ENCODE measurements around the gene RPL29. TPM values are rescaled to one million over a fixed set of nuclear protein-coding genes. Genes with fewer than 3 reads are reported as not detected.
"Not testable (repeated sequence)": the region's sequence is repeated elsewhere in the genome, so short reads cannot be mapped to it uniquely, and the experiment has no call there.

Gene RPL29
- total RNA-seq, 1 donor from 2014 or later, result 1,224 TPM

DNA sequence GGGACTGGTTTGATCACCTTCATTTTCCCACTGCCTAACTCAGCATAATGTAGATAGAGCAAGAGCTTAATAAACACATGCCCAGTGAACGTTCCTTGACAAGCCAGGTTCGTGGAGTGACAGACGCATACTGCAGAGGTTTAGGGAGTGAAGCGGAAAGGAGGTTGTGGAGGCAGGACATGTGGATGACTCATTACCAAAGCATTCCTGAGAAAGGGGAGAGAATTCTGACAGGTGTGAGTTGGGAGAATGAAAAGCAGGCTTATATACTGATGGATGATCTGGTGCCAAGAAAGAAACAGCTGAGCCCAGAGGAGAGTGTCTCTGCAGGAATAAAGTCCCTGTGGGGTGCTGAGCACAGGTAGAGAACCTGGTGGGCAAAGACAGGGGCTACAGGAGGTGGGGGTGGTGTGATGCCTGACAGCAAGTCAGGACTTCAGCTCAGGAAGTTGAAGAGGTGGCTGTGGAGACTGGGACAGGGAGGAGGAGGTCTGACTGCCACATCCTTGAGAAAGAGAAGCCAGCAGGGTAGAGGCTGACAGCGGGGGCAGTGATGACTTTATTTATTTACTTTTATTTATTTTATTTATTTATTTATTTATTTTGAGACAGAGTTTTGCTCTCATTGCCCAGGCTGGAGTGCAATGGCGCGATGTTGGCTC, 2.4 kb upstream of the RPL29 start:
- no peak overlapping the region for H3K27ac ChIP-seq
- H3K27me3 ChIP-seq, result no peaks in the 10 kb centered on the region
- H3K36me3 ChIP-seq, result peaks cover 4 to 17% of the 10 kb centered on the region in 2 donors
- no peaks in the 10 kb centered on the region for H3K9me3 ChIP-seq
- no peak for DNase-seq (ENCODE audit: low spot score in 2 of 2)
- H3K4me3 ChIP-seq, result no peak overlapping the region
- TF ChIP-seq, protein P1, sequence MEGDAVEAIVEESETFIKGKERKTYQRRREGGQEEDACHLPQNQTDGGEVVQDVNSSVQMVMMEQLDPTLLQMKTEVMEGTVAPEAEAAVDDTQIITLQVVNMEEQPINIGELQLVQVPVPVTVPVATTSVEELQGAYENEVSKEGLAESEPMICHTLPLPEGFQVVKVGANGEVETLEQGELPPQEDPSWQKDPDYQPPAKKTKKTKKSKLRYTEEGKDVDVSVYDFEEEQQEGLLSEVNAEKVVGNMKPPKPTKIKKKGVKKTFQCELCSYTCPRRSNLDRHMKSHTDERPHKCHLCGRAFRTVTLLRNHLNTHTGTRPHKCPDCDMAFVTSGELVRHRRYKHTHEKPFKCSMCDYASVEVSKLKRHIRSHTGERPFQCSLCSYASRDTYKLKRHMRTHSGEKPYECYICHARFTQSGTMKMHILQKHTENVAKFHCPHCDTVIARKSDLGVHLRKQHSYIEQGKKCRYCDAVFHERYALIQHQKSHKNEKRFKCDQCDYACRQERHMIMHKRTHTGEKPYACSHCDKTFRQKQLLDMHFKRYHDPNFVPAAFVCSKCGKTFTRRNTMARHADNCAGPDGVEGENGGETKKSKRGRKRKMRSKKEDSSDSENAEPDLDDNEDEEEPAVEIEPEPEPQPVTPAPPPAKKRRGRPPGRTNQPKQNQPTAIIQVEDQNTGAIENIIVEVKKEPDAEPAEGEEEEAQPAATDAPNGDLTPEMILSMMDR (IDR thresholded peaks at IDR 0.05), result no peak
- intact Hi-C loops (cut with DNase I), result no loop called here
- peaks cover 6 to 9% of the 10 kb centered on the region in 2 donors for H3K4me1 ChIP-seq

DNA sequence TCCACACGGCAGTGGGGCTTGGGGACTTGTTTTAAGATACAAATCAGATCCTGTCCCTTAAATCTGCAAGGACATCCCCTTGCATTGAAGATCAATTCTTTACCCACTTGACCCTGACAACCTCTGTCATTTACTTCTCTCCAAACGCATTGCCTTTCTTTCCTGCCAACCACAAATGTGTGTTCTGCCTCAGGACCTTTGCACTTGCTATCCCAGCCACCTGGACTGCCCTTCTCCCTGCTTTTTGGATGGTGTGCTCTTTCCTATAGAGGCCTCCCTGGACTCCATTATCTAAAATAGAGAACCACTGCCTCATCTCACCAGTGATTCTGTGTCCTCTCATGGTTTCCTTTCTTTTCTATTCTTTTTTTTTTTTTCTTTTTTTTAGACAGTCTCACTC, 1.5 kb upstream of the RPL29 start:
- Histone ChIP-seq H3K9me3 (no peaks in the 10 kb centered on the region), H3K4me3 (no peak overlapping the region), H3K27ac (no peak overlapping the region), H3K36me3 (peaks cover 4 to 25% of the 10 kb centered on the region in 2 donors), H3K27me3 (no peaks in the 10 kb centered on the region), H3K4me1 (peaks cover 6 to 9% of the 10 kb centered on the region in 2 donors)
- DNase-seq (ENCODE audit: low spot score in 2 of 2), result no peak
- intact Hi-C loops (cut with DNase I), result no loop called here
- TF ChIP-seq, protein P1 (IDR thresholded peaks at IDR 0.05), result no peak

DNA sequence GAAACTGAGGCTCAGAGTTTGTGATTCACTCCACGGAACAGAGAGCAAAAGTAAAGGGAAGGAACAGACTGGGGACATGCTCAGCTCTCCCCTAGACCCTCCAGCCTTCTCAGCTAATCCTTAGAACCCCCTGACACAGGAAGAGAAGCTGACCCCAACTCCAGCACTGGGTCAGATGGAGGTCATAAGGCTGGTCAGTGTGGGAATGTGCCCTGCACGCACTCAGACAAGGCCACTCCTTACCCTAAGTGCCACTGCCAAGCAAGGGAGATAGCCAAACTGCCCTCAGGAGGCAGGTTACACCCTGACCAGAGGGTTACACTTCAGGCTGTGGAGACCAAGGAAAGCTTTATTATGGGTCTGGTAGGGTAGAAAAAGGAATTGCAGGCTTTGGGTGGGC, 1.2 kb downstream of the RPL29 start:
- Histone ChIP-seq H3K4me1 (peaks cover 10 to 13% of the 10 kb centered on the region in 2 donors), H3K27ac (peak overlapping the region; percentile 85 to 93), H3K9me3 (no peaks in the 10 kb centered on the region), H3K4me3 (peak overlapping the region; percentile 61 to 93), H3K27me3 (no peaks in the 10 kb centered on the region), H3K36me3 (peaks cover 4 to 34% of the 10 kb centered on the region in 2 donors)
- intact Hi-C loops (cut with DNase I), result no loop called here
- DNase-seq (ENCODE audit: low spot score in 2 of 2), result no peak
- TF ChIP-seq, protein P1 (IDR thresholded peaks at IDR 0.05), result no peak

DNA sequence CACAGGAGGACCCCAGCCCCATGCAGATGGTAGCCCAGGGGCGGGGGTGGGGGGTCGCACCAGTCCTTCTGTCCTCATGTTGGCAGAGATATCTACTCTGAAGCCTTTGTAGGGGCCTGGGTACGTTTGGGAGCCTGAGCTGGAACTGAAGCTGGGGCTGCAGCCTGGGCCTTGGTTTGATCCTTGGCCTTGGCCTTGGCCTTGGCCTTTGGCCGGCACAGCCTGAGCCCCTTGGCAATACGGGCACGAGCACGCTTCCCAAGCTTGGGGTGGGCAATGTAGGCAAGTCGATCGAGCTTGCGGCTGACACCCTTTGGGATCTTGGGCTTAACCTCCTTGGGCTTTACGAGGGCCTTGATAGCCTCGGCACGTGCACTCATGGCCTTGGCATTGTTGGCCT, 2.0 kb downstream of the RPL29 start:
- H3K27me3 ChIP-seq; H3K27ac ChIP-seq; H3K4me3 ChIP-seq; H3K9me3 ChIP-seq; DNase-seq (ENCODE audit: low spot score in 2 of 2); intact Hi-C loops (cut with DNase I): not testable (repeated sequence)
- peaks cover 12 to 20% of the 10 kb centered on the region in 2 donors for H3K4me1 ChIP-seq
- peaks cover 4 to 34% of the 10 kb centered on the region in 2 donors for H3K36me3 ChIP-seq

DNA sequence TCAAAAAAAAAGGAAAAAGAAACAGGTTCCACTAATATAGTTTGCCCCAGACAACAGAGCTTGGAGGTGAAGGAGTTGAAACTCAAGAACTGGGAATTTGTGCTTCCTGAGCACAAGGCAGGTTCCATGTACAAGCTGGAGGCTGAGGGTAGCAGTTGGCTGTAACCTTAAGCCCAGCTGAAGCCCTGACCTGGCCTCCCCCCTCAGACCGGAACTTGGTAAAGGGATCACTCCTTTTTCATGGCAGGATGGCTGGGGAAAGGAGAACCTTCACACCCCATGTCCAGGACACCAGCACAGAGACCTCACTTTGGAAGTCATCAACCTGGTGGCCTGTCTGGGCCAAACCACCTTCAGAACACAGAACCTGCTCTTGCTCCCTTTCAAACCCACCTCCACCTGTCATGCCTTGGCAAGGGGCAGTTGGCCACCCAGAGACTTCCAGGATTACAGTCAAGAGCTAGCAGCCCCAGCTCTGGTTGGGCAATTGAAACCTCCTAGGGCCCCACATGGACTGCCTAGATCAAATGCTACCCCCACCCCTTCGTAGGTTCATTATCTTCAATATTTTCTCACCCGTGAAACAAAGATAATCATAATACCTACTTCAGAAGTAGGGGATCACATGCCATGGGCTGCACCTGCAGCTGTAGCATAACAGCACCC, 3.5 kb downstream of the RPL29 start:
- TF ChIP-seq, protein P1 (IDR thresholded peaks at IDR 0.05), result no peak
- DNase-seq (ENCODE audit: low spot score in 2 of 2), result no peak
- intact Hi-C loops (cut with DNase I), result no loop called here
- Histone ChIP-seq H3K36me3 (peaks cover 4 to 34% of the 10 kb centered on the region in 2 donors), H3K4me1 (peaks cover 12 to 20% of the 10 kb centered on the region in 2 donors), H3K4me3 (no peak overlapping the region), H3K27ac (no peak overlapping the region), H3K27me3 (no peaks in the 10 kb centered on the region), H3K9me3 (no peaks in the 10 kb centered on the region)

DNA sequence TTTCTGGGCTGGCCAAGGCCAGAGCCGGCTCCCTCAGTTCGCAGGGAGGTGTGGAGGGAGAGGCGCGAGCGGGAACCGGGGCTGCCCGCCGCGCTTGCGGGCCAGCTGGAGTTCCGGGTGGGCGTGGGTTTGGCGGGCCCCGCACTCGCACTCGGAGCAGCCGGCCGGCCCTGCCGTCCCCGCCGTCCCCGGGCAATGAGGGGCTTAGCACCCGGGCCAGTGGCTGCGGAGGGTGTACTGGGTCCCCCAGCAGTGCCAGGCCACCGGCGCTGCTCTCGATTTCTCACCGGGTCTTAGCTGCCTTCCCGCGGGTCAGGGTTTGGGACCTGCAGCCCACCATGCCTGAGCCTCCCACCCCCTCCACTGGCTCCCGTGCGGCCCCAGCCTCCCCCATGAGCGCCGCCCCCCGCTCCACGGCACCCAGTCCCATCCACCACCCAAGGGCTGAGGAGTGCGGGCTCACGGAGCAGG, 5.2 kb downstream of the RPL29 start:
- Histone ChIP-seq H3K36me3 (peaks cover 4 to 34% of the 10 kb centered on the region in 2 donors), H3K4me1 (peaks cover 12 to 20% of the 10 kb centered on the region in 2 donors), H3K27ac (peak overlapping the region; percentile 61 to 73)
- H3K27me3 ChIP-seq; intact Hi-C loops (cut with DNase I); DNase-seq (ENCODE audit: low spot score in 2 of 2); H3K9me3 ChIP-seq; H3K4me3 ChIP-seq: not testable (repeated sequence)
